GM12878 (cell line): ENCODE measurements around the gene MYO9B. TPM values are rescaled to one million over a fixed set of nuclear protein-coding genes. Genes with fewer than 3 reads are reported as not detected.

ENCODE experiments used
- ATAC-seq: fragments of 200-7000 bp; cut with Tn5 transposase; 3 replicates; pipeline ENCODE4 v1.9.1; 2020; ENCODE audit warnings: mild to moderate bottlenecking, moderate library complexity
- BruUV-seq: library from RNA; stranded (reverse); fragments of 400-500 nt; replicated peaks from 2 replicates; lab custom pipeline; 2021; lab: Mats Ljungman, UMichigan
- CTCF ChIA-PET: fragments of 300-600 bp; sonication (Branson Sonifier 250); formaldehyde crosslinking; extraction: SDS; loops from one replicate; lab custom pipeline; 2021; ENCODE audit warnings: inconsistent platforms; lab: Yijun Ruan, JAX
- POLR2A ChIA-PET: fragments of 350-600 bp; formaldehyde crosslinking; extraction: SDS; loops from one replicate; lab custom pipeline; 2021; ENCODE audit warnings: inconsistent platforms; lab: Charles Lee
- RAD21 ChIA-PET: fragments of 300-600 bp; sonication (Branson Sonifier 250); formaldehyde crosslinking; loops from one replicate; lab custom pipeline; 2023; ENCODE audit warnings: antibody characterized with exemption; ENCODE audit not compliant: unreplicated experiment; lab: Charles Lee
- SMC1A ChIA-PET: fragments of 300-600 bp; sonication (Branson Sonifier 250); formaldehyde crosslinking; loops from one replicate; lab custom pipeline; 2023; ENCODE audit not compliant: unreplicated experiment, uncharacterized antibody; lab: Charles Lee
- DNase-seq: peaks from one replicate; pipeline ENCODE4 v3.0.0-alpha.2; 2011; ENCODE audit warnings: low read depth, low spot score
- FAIRE-seq: peaks from 3 replicates; lab custom pipeline; 2011; peaks lifted over from hg19 to GRCh38; lab: Jason Lieb, UNC
- H2AFZ ChIP-seq: 2 replicates; pipeline ENCODE4 v1.6.0; 2011; ENCODE audit warnings: low read depth, low read length, control low read depth; ENCODE audit not compliant: control insufficient read depth
- H3K27ac ChIP-seq: 2 replicates; pipeline ENCODE4 v1.5.1; 2011; ENCODE audit warnings: control low read depth; ENCODE audit not compliant: control insufficient read depth, insufficient read depth
- H3K27me3 ChIP-seq, 2 experiments: replicated peaks in 1 of 2; 2 replicates each; pipeline versions ENCODE4 v1.6.0 to v1.6.1; 2011; ENCODE audit warnings: low read length in 1 of 2; ENCODE audit not compliant: control insufficient read depth in 2 of 2, insufficient read depth in 2 of 2
- H3K36me3 ChIP-seq, 2 experiments: 2 replicates each; pipeline ENCODE4 v1.5.1; 2011; ENCODE audit warnings: low read length in 1 of 2; ENCODE audit not compliant: control insufficient read depth in 2 of 2, insufficient read depth in 2 of 2
- H3K4me1 ChIP-seq: 2 replicates; pipeline ENCODE4 v1.6.1; 2011; ENCODE audit warnings: mild to moderate bottlenecking, low read length, moderate library complexity, mixed read lengths; ENCODE audit not compliant: control insufficient read depth, insufficient read depth
- H3K4me2 ChIP-seq: 2 replicates; pipeline ENCODE4 v1.6.0; 2011; ENCODE audit warnings: control low read depth; ENCODE audit not compliant: control insufficient read depth, insufficient read depth
- H3K4me3 ChIP-seq: fragments of 200-600 bp; sonication (generic); 2 replicates; pipeline ENCODE4 v1.5.1; 2016
- H3K79me2 ChIP-seq: 2 replicates; pipeline ENCODE4 v1.6.0; 2011; ENCODE audit warnings: low read length; ENCODE audit not compliant: control insufficient read depth, insufficient read depth
- H3K9ac ChIP-seq: 2 replicates; pipeline ENCODE4 v1.8.0; 2011; ENCODE audit warnings: low read length, control low read depth, mixed read lengths; ENCODE audit not compliant: control insufficient read depth, insufficient read depth
- H3K9me3 ChIP-seq: replicated peaks from 3 replicates; pipeline ENCODE4 v1.5.1; 2011; ENCODE audit warnings: mild to moderate bottlenecking, low read length; ENCODE audit not compliant: control insufficient read depth, insufficient read depth
- H4K20me1 ChIP-seq: 2 replicates; pipeline ENCODE4 v1.6.0; 2011; ENCODE audit not compliant: control insufficient read depth, insufficient read depth
- BCL11A ChIP-seq: IDR thresholded peaks from 2 replicates; pipeline ENCODE4 v1.6.1; 2011; ENCODE audit warnings: low read depth, low read length
- BHLHE40 ChIP-seq, 2 experiments: fragments of 450-650 bp in 1 of 2; IDR thresholded peaks; 2 replicates each; pipeline ENCODE4 v1.6.1; 2011 to 2017; ENCODE audit warnings: low read depth in 2 of 2, borderline replicate concordance in 1 of 2, improper control_type of control experiment in 1 of 2, low read length in 1 of 2, mild to moderate bottlenecking in 1 of 2
- CHD4 ChIP-seq: fragments of 200-600 bp; sonication (generic); IDR thresholded peaks from 2 replicates; pipeline ENCODE4 v1.6.1; 2016; ENCODE audit warnings: mild to moderate bottlenecking
- CREB1 ChIP-seq: IDR thresholded peaks from 2 replicates; pipeline ENCODE4 v1.6.1; 2012; ENCODE audit warnings: low read depth, mild to moderate bottlenecking, inconsistent platforms
- EGR1 ChIP-seq, 2 experiments: IDR thresholded peaks; 1 replicate in 1 of 2; 2 replicates in 1 of 2; pipeline ENCODE4 v1.6.1; 2011 to 2012; ENCODE audit warnings: low read depth in 2 of 2, low read length in 2 of 2, borderline replicate concordance in 1 of 2, mild to moderate bottlenecking in 1 of 2, moderate library complexity in 1 of 2
- HDAC6 ChIP-seq: fragments of 200-600 bp; sonication (generic); IDR thresholded peaks from one replicate; pipeline ENCODE4 v1.8.0; 2017; ENCODE audit warnings: antibody characterized with exemption; ENCODE audit not compliant: unreplicated experiment
- MEF2A ChIP-seq: IDR thresholded peaks from 2 replicates; pipeline ENCODE4 v1.6.1; 2011; ENCODE audit warnings: low read depth, mild to moderate bottlenecking, low read length, moderate library complexity; ENCODE audit not compliant: insufficient read depth
- RELA ChIP-seq: fragments of 450-650 bp; IDR thresholded peaks from 2 replicates; pipeline ENCODE4 v1.8.0; 2014; ENCODE audit warnings: borderline replicate concordance; ENCODE audit not compliant: partially characterized antibody
- TCF3 ChIP-seq: IDR thresholded peaks from 2 replicates; pipeline ENCODE4 v1.6.1; 2012; ENCODE audit warnings: low read depth, mild to moderate bottlenecking, low read length, borderline replicate concordance; ENCODE audit not compliant: insufficient read depth
- WGBS: methylation state at CpG from one replicate; pipeline ENCODE4 v1.1.6; 2016; ENCODE audit warnings: low lambda C conversion rate; ENCODE audit not compliant: insufficient replicate concordance, insufficient coverage; ENCODE audit errors: missing lambda C conversion rate; 5-methylcytosine and 5-hydroxymethylcytosine counted together
- in situ Hi-C: fragments of 300-500 bp; cut with MboI; formaldehyde crosslinking; loops from 9 replicates; pipeline ENCODE4 v1.14.3; 2018; ENCODE audit warnings: mixed read lengths
- intact Hi-C: fragments of 100-400 bp; cut with micrococcal nuclease; formaldehyde crosslinking; loops from one replicate; pipeline ENCODE4 v1.14.2; 2022; ENCODE audit not compliant: unreplicated experiment
- polyA plus RNA-seq, 11 experiments: library from polyadenylated mRNA; depleted of rRNA in 4 of 11; unstranded in 6 of 11; stranded (reverse) in 5 of 11; fragments of >200 nt; fragmentation: Nextera tagmentation in 4 of 11; fragmentation: Illumina TruSeq in 1 of 11; extraction: Ambion mirVana in 4 of 11; extraction: Trizol in 1 of 11; gene quantifications; 1 replicate in 1 of 11; 2 replicates in 10 of 11; pipeline versions ENCODE4 v1.2.1 to v1.2.3, GENCODE V29; 2011 to 2016; ENCODE audit warnings: inconsistent platforms in 2 of 11, missing spikeins in 2 of 11, low read depth in 1 of 11
- total RNA-seq, 4 experiments: library from RNA; depleted of rRNA in 3 of 4; stranded (reverse); fragments of >200 nt in 3 of 4; fragmentation: Illumina TruSeq in 1 of 4; extraction: Trizol in 1 of 4; gene quantifications; 2 replicates each; pipeline versions ENCODE4 v1.2.1 to v1.2.3, GENCODE V29; 2013 to 2021
- TF ChIP-seq, protein P1 (sequence below): fragments of 450-650 bp; IDR thresholded peaks from 2 replicates; pipeline ENCODE4 v1.6.1; 2016; ENCODE audit warnings: mild to moderate bottlenecking

Gene MYO9B
- total and polyA plus RNA-seq, 10 of the 15 experiments (the other 5 are each of a cell fraction or from before 2014, with no cell fraction given): 5.4 to 165 (median 45.8) TPM

DNA sequence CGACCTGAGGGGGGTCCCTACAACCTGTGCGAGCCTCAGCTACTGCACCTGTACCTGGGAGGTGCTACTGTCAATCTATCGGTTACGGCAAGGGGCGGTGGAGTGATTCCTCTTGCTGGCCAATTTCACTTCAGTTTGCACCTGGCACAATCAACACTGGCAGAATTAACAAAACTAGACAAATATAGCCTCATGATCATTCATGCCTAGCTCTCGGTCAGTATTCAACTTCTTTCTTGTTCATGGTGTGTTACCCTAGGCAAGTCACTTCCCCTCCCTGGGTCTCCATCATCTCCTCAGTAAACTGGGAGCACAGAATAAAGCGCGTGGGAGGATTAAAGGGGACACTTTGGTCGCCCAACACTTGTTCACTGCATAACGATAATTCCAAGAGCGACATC lies 943 bp upstream of the MYO9B start:
- FAIRE-seq: no peak

More for the DNA sequence above, 943 bp upstream of the MYO9B start:
- peak overlapping the region; percentile 75 for H2AFZ ChIP-seq
- peak overlapping the region; percentile 84 for H3K9ac ChIP-seq
- ChIA-PET SMC1A (interaction anchor here (1.0 to 2.7 kb wide), 7 partner anchors 34 to 229 kb away, joined by 3 to 24 read pairs (median 4); partner anchors contain the start of genes ABHD8 and USHBP1), POLR2A (interaction anchor here (0.6 to 8.5 kb wide), 6 partner anchors 16 to 328 kb away, joined by 3 to 111 read pairs (median 3); no protein-coding TSS in a partner anchor), RAD21 (interaction anchor here (0.9 to 2.4 kb wide), 6 partner anchors 47 to 360 kb away, joined by 3 to 19 read pairs (median 4); partner anchors contain the start of gene BABAM1), CTCF (interaction anchor here (0.9 to 1.8 kb wide), 5 partner anchors 142 to 360 kb away, joined by 3 to 6 read pairs (median 5); partner anchors contain the start of gene BABAM1)
- intact Hi-C loops (loop anchor here (1.0 to 2.0 kb wide), 3 partner anchors 60 to 193 kb away; partner anchors contain the start of gene BABAM1), in situ Hi-C loops (loop anchor here (5.0 kb wide), 1 partner anchor 213 kb away; no protein-coding TSS in a partner anchor)
- H3K27me3 ChIP-seq: no peaks in the 10 kb centered on the region
- DNase-seq (no peak), ATAC-seq (peak; percentile 1)
- TSS peak; percentile 71 for BruUV-seq
- H3K9me3 ChIP-seq: no peaks in the 10 kb centered on the region
- TF ChIP-seq CREB1 (no peak), MEF2A (0 out of 2 replicates have a peak, but pooled peaks have one; percentile 32), BCL11A (no peak), EGR1 (IDR thresholded peaks at IDR 0.05; ENCODE audit: borderline replicate concordance in 1 of 2, low read depth in 2 of 2, low read length in 2 of 2) (peak in 1 of 2 experiments; percentile 43; a peak in 1 of 3 replicates), BHLHE40 (IDR thresholded peaks at IDR 0.05; ENCODE audit: borderline replicate concordance in 1 of 2, low read depth in 2 of 2, low read length in 1 of 2) (no peak; a peak in 1 of 4 replicates), TCF3 (no peak), CHD4 (no peak), HDAC6 (peak; percentile 16), RELA (no peak)
- TF ChIP-seq, protein P1, sequence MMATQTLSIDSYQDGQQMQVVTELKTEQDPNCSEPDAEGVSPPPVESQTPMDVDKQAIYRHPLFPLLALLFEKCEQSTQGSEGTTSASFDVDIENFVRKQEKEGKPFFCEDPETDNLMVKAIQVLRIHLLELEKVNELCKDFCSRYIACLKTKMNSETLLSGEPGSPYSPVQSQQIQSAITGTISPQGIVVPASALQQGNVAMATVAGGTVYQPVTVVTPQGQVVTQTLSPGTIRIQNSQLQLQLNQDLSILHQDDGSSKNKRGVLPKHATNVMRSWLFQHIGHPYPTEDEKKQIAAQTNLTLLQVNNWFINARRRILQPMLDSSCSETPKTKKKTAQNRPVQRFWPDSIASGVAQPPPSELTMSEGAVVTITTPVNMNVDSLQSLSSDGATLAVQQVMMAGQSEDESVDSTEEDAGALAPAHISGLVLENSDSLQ: peak; percentile 48; the same call in 1 of the 2 replicates
- WGBS: 0% methylated on average over 11 of the region's 11 CpGs
- peak overlapping the region; percentile 86 for H3K27ac ChIP-seq
- H3K4me3 ChIP-seq: peak overlapping the region; percentile 98
- peaks cover 81% of the 10 kb centered on the region for H3K79me2 ChIP-seq
- peaks cover 28% of the 10 kb centered on the region for H3K4me1 ChIP-seq
- peaks cover 5% of the 10 kb centered on the region for H4K20me1 ChIP-seq
- H3K4me2 ChIP-seq: peak overlapping the region; percentile 97
- peaks cover 3 to 4% of the 10 kb centered on the region in 2 experiments; a peak in 3 of 4 replicates for H3K36me3 ChIP-seq
